Ectodermal cell (in vitro differentiated cells): ENCODE results near the gene BPIFA3.
"Not testable (repeated sequence)": the region's sequence is repeated elsewhere in the genome, so short reads cannot be mapped to it uniquely, and the experiment has no call there.

Experiments
- H3K27ac ChIP-seq: 2 replicates; pipeline ENCODE4 v1.7.0; 2013; ENCODE audit warnings: mild to moderate bottlenecking, low read depth, low read length; ENCODE audit not compliant: insufficient read depth, poor library complexity, severe bottlenecking
- H3K27me3 ChIP-seq: 2 replicates; pipeline ENCODE4 v1.7.0; 2013; ENCODE audit warnings: mild to moderate bottlenecking, low read length; ENCODE audit not compliant: insufficient read depth, control insufficient read depth, poor library complexity, severe bottlenecking
- H3K36me3 ChIP-seq: one replicate; pipeline ENCODE4 v1.7.0; 2013; ENCODE audit warnings: low read length; ENCODE audit not compliant: control insufficient read depth, insufficient read depth
- H3K4me1 ChIP-seq: one replicate; pipeline ENCODE4 v1.7.0; 2013; ENCODE audit warnings: low read length; ENCODE audit not compliant: control insufficient read depth, insufficient read depth
- H3K4me3 ChIP-seq: 2 replicates; pipeline ENCODE4 v1.7.0; 2013; ENCODE audit warnings: low read depth, low read length, control low read depth; ENCODE audit not compliant: insufficient read depth
- H3K9me3 ChIP-seq: 2 replicates; pipeline ENCODE4 v1.7.0; 2013; ENCODE audit warnings: mild to moderate bottlenecking, low read length, moderate library complexity; ENCODE audit not compliant: control insufficient read depth
- WGBS, 2 experiments: methylation state at CpG; one replicate each; pipeline ENCODE4 v1.1.7; 2013; ENCODE audit warnings: missing lambda C conversion rate in 2 of 2; 5-methylcytosine and 5-hydroxymethylcytosine counted together

Gene BPIFA3

DNA sequence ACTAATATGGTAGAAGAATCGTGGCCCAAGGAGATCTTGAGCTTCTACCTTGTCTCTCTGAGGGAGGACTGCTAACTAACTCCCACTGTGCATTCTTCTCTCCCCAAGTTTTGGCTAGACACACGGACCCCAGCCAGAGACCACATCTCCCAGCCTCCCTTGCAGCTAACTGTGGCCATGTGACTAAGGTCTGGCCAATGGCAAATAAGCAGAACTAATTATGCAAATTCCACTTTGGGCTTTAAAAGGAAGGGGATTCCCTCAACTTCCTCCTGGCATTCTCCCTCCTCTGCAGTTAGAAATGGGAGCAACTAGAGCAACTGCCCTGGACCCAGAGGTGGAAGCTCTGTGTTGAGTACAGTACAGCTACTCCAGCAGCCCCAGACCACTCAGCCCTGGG is 33.8 kb upstream of the BPIFA3 start:
- Histone ChIP-seq H3K36me3 (no peaks in the 10 kb centered on the region), H3K4me1 (no peaks in the 10 kb centered on the region), H3K27me3 (no peaks in the 10 kb centered on the region), H3K9me3 (no peaks in the 10 kb centered on the region), H3K27ac (no peak overlapping the region), H3K4me3 (no peak overlapping the region)
- WGBS, 2 experiments: 88 to 92% methylated on average over 2 of the region's 2 CpGs

GRCh38 chr20:33185031-33185590 is 32.0 kb upstream of the BPIFA3 start:
- H3K27me3 ChIP-seq, H3K36me3 ChIP-seq, H3K4me1 ChIP-seq, H3K4me3 ChIP-seq, H3K27ac ChIP-seq, H3K9me3 ChIP-seq: not testable (repeated sequence)
- WGBS, 2 experiments: 90 to 96% methylated on average over 27 to 38 of the region's 40 CpGs

GRCh38 chr20:33187491-33187890 is 29.7 kb upstream of the BPIFA3 start:
- Histone ChIP-seq H3K27ac (no peak overlapping the region), H3K4me1 (no peaks in the 10 kb centered on the region), H3K9me3 (no peaks in the 10 kb centered on the region), H3K36me3 (no peaks in the 10 kb centered on the region), H3K27me3 (no peaks in the 10 kb centered on the region), H3K4me3 (no peak overlapping the region)
- 83 to 91% methylated on average over 3 to 4 of the region's 4 CpGs for WGBS, 2 experiments

GRCh38 chr20:33188421-33188820 is 28.7 kb upstream of the BPIFA3 start:
- 89 to 90% methylated on average over 9 of the region's 9 CpGs for WGBS, 2 experiments
- no peak overlapping the region for H3K4me3 ChIP-seq
- no peaks in the 10 kb centered on the region for H3K9me3 ChIP-seq
- H3K4me1 ChIP-seq: no peaks in the 10 kb centered on the region
- no peak overlapping the region for H3K27ac ChIP-seq
- H3K27me3 ChIP-seq: no peaks in the 10 kb centered on the region
- no peaks in the 10 kb centered on the region for H3K36me3 ChIP-seq

GRCh38 chr20:33191484-33191883 is 25.7 kb upstream of the BPIFA3 start:
- WGBS, 2 experiments: 80 to 84% methylated on average over 3 of the region's 3 CpGs
- Histone ChIP-seq H3K4me3 (no peak overlapping the region), H3K4me1 (no peaks in the 10 kb centered on the region), H3K27me3 (no peaks in the 10 kb centered on the region), H3K36me3 (no peaks in the 10 kb centered on the region), H3K9me3 (no peaks in the 10 kb centered on the region), H3K27ac (no peak overlapping the region)

DNA sequence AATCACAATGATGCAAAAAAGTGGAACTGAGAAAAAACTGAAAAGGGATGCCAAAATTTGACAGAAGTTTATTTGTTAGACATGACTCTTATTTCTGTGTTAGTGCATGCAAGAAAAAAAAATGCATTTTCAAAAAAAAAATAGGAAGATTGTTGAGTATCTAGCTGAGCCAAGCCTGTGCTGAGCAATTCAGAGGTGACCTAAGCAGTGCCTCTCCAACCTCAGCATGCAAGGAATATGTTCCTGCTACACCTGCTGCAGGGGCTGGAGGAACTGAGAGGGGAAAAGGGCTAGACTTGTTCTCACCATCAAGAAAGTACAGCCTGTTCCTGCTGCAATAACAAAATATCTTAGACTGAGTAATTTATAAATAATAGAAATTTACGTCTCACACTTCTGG is 25.2 kb upstream of the BPIFA3 start:
- H3K4me3 ChIP-seq: no peak overlapping the region
- no peaks in the 10 kb centered on the region for H3K4me1 ChIP-seq
- no peaks in the 10 kb centered on the region for H3K36me3 ChIP-seq
- H3K9me3 ChIP-seq: no peaks in the 10 kb centered on the region
- WGBS, 2 experiments: 82 to 100% methylated on average over 1 of the region's 1 CpG
- H3K27me3 ChIP-seq: no peaks in the 10 kb centered on the region
- no peak overlapping the region for H3K27ac ChIP-seq

- WGBS, 2 experiments: 72 to 78% methylated on average over 8 of the region's 8 CpGs
- Histone ChIP-seq H3K27me3 (no peaks in the 10 kb centered on the region), H3K36me3 (no peaks in the 10 kb centered on the region), H3K9me3 (no peaks in the 10 kb centered on the region), H3K4me1 (no peaks in the 10 kb centered on the region), H3K4me3 (no peak overlapping the region), H3K27ac (no peak overlapping the region)
Observed at GRCh38 chr20:33192912-33193501, 24.1 kb upstream of the BPIFA3 start.

GRCh38 chr20:33199026-33199425 is 18.1 kb upstream of the BPIFA3 start:
- Histone ChIP-seq H3K4me1 (no peaks in the 10 kb centered on the region), H3K27me3 (peaks cover 8% of the 10 kb centered on the region), H3K4me3 (no peak overlapping the region), H3K27ac (no peak overlapping the region), H3K9me3 (no peaks in the 10 kb centered on the region), H3K36me3 (no peaks in the 10 kb centered on the region)
- 94% methylated on average over 3 of the region's 3 CpGs for WGBS, 2 experiments

- WGBS, 2 experiments: 73 to 83% methylated on average over 3 to 4 of the region's 4 CpGs
- Histone ChIP-seq H3K27ac (no peak overlapping the region), H3K4me1 (no peaks in the 10 kb centered on the region), H3K4me3 (no peak overlapping the region), H3K27me3 (peaks cover 23% of the 10 kb centered on the region), H3K36me3 (no peaks in the 10 kb centered on the region), H3K9me3 (no peaks in the 10 kb centered on the region)
Observed at GRCh38 chr20:33202451-33202850, 14.7 kb upstream of the BPIFA3 start.

DNA sequence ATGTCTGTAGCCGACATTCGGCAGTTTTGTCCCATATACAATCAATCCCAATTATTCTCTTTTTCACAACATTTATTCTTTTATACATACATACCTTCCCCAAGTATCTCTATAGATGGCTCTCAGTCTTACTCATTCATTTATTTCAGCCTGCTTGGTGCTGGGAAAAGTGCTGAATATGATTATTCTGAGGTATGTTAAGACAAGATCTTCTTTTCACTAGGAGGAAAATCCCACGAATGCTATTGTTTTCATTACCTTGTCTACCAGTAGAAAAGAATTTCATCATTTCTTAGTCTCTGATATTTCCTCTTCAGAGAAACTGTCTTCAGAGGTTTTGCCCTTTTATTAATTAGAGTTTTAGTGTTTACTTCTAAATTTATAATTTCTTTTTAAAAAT is 13.7 kb upstream of the BPIFA3 start:
- Histone ChIP-seq H3K36me3 (no peaks in the 10 kb centered on the region), H3K27me3 (peaks cover 26% of the 10 kb centered on the region), H3K4me1 (no peaks in the 10 kb centered on the region), H3K4me3 (no peak overlapping the region), H3K9me3 (no peaks in the 10 kb centered on the region), H3K27ac (no peak overlapping the region)
- 91 to 94% methylated on average over 2 to 3 of the region's 3 CpGs for WGBS, 2 experiments

GRCh38 chr20:33209789-33210188 is 7.4 kb upstream of the BPIFA3 start:
- Histone ChIP-seq H3K36me3 (no peaks in the 10 kb centered on the region), H3K9me3 (no peaks in the 10 kb centered on the region), H3K4me3 (no peak overlapping the region), H3K4me1 (no peaks in the 10 kb centered on the region), H3K27ac (no peak overlapping the region), H3K27me3 (peaks cover 28% of the 10 kb centered on the region)
- 9 to 10% methylated on average over 13 of the region's 13 CpGs for WGBS, 2 experiments
